NCI-H1092 treated with DMSO at 0.1 percent for 48 hours (cell line): Measurements from ENCODE around the gene ANKRD11.

Experiments used
- DNase-seq: peaks from one replicate; lab custom pipeline; 2025; lab: John Stamatoyannopoulos, UW

The ANKRD11 gene

GRCh38 chr16:89297156-89297874 lies 193.0 kb downstream of the ANKRD11 start:
- DNase-seq = no peak

- no peak for DNase-seq
These were observed 194.4 kb downstream of the ANKRD11 start for GRCh38 chr16:89295915-89296314.

- DNase-seq = no peak
These were observed 195.1 kb downstream of the ANKRD11 start for GRCh38 chr16:89295071-89295900.

- no peak for DNase-seq
These were observed 195.9 kb downstream of the ANKRD11 start for GRCh38 chr16:89294486-89294885.

- no peak for DNase-seq
These were observed 196.9 kb downstream of the ANKRD11 start for GRCh38 chr16:89293276-89294143.

GRCh38 chr16:89292443-89293078 lies 197.8 kb downstream of the ANKRD11 start:
- no peak for DNase-seq

GRCh38 chr16:89291776-89292175 lies 198.6 kb downstream of the ANKRD11 start:
- no peak for DNase-seq

GRCh38 chr16:89291363-89291762 lies 199.0 kb downstream of the ANKRD11 start:
- DNase-seq = no peak

- no peak for DNase-seq
These were observed 199.5 kb downstream of the ANKRD11 start for GRCh38 chr16:89290887-89291286.

- DNase-seq = no peak
These were observed 199.9 kb downstream of the ANKRD11 start for GRCh38 chr16:89290472-89290871.

- peak; percentile 36 for DNase-seq
These were observed 200.6 kb downstream of the ANKRD11 start for GRCh38 chr16:89289428-89290395.

GRCh38 chr16:89288966-89289365 lies 201.4 kb downstream of the ANKRD11 start:
- no peak for DNase-seq

- no peak for DNase-seq
These were observed 201.8 kb downstream of the ANKRD11 start for GRCh38 chr16:89288577-89288844.

GRCh38 chr16:89287777-89288576 lies 202.4 kb downstream of the ANKRD11 start:
- no peak for DNase-seq

GRCh38 chr16:89286096-89286495 lies 204.3 kb downstream of the ANKRD11 start:
- no peak for DNase-seq

- no peak for DNase-seq
These were observed 205.0 kb downstream of the ANKRD11 start for GRCh38 chr16:89285381-89285780.

- DNase-seq = no peak
These were observed 206.9 kb downstream of the ANKRD11 start for GRCh38 chr16:89283449-89283848.

- DNase-seq = no peak
These were observed 207.8 kb downstream of the ANKRD11 start for GRCh38 chr16:89282523-89282922.

GRCh38 chr16:89281829-89282228 lies 208.5 kb downstream of the ANKRD11 start:
- DNase-seq = no peak

- no peak for DNase-seq
These were observed 209.2 kb downstream of the ANKRD11 start for GRCh38 chr16:89281189-89281577.
